ENCODE data around the gene RBM5. TPM values are rescaled to one million over a fixed set of nuclear protein-coding genes. Genes with fewer than 3 reads are reported as not detected.
A peak's percentile ranks its signal among the peaks of the same experiment; 100 is the strongest.

Gene RBM5
- total RNA-seq, 2 donors from 2014 or later = 58.7 to 75.8 TPM

GRCh38 chr3:50121072-50122032 lies 32.6 kb downstream of the RBM5 start:
- H3K4me3 ChIP-seq = no peak overlapping the region
- H3K27me3 ChIP-seq = no peaks in the 10 kb centered on the region
- peak; percentile 69 to 83 for TF ChIP-seq CTCF (IDR thresholded peaks at IDR 0.05)
- peaks cover 49% of the 10 kb centered on the region for H3K36me3 ChIP-seq
- H3K4me1 ChIP-seq = peaks cover 0 to 31% of the 10 kb centered on the region in 2 donors
- H3K9me3 ChIP-seq = no peaks in the 10 kb centered on the region
- no peak for DNase-seq (ENCODE audit: low spot score)
- no peak overlapping the region for H3K27ac ChIP-seq

- peaks cover 41% of the 10 kb centered on the region for H3K36me3 ChIP-seq
- peaks cover 0 to 38% of the 10 kb centered on the region in 2 donors for H3K4me1 ChIP-seq
Measured at GRCh38 chr3:50122071-50122470, 33.4 kb downstream of the RBM5 start.

GRCh38 chr3:50122661-50123391 lies 34.1 kb downstream of the RBM5 start:
- Histone ChIP-seq H3K27me3 (no peaks in the 10 kb centered on the region), H3K4me3 (no peak overlapping the region), H3K9me3 (no peaks in the 10 kb centered on the region), H3K4me1 (peaks cover 0 to 38% of the 10 kb centered on the region in 2 donors), H3K36me3 (peaks cover 34% of the 10 kb centered on the region), H3K27ac (no peak overlapping the region)
- no peak for DNase-seq (ENCODE audit: low spot score)
- TF ChIP-seq CTCF (IDR thresholded peaks at IDR 0.05) = no peak

More at GRCh38 chr3:50122071-50122470, 33.4 kb downstream of the RBM5 start:
- Histone ChIP-seq H3K27ac (no peak overlapping the region), H3K9me3 (no peaks in the 10 kb centered on the region), H3K27me3 (no peaks in the 10 kb centered on the region), H3K4me3 (no peak overlapping the region)
- TF ChIP-seq CTCF (IDR thresholded peaks at IDR 0.05) = no peak
- DNase-seq (ENCODE audit: low spot score) = no peak

- no peaks in the 10 kb centered on the region for H3K9me3 ChIP-seq
- no peaks in the 10 kb centered on the region for H3K27me3 ChIP-seq
- no peak overlapping the region for H3K27ac ChIP-seq
- peaks cover 28% of the 10 kb centered on the region for H3K36me3 ChIP-seq
- no peak for TF ChIP-seq CTCF (IDR thresholded peaks at IDR 0.05)
- no peak overlapping the region for H3K4me3 ChIP-seq
- DNase-seq (ENCODE audit: low spot score) = no peak
- H3K4me1 ChIP-seq = peaks cover 0 to 38% of the 10 kb centered on the region in 2 donors
Measured at GRCh38 chr3:50123394-50124051, 34.8 kb downstream of the RBM5 start.

GRCh38 chr3:50124052-50124799 lies 35.5 kb downstream of the RBM5 start:
- Histone ChIP-seq H3K4me3 (no peak overlapping the region), H3K9me3 (no peaks in the 10 kb centered on the region), H3K27me3 (no peaks in the 10 kb centered on the region), H3K27ac (no peak overlapping the region), H3K4me1 (peaks cover 0 to 38% of the 10 kb centered on the region in 2 donors), H3K36me3 (peaks cover 21% of the 10 kb centered on the region)
- no peak for DNase-seq (ENCODE audit: low spot score)
- TF ChIP-seq CTCF (IDR thresholded peaks at IDR 0.05) = no peak

Measured in right atrium auricular region (tissue), 2 donors.